Vagina (tissue), 2 donors: ENCODE data around the gene OOSP4A.

Experiments
- POLR2A ChIP-seq, 2 donors: fragments of 450-650 bp; IDR thresholded peaks; one replicate each; pipeline ENCODE4 v1.6.1; 2017; ENCODE audit warnings: antibody characterized with exemption in 2 of 2, mild to moderate bottlenecking in 2 of 2, moderate library complexity in 2 of 2
- POLR2AphosphoS5 ChIP-seq, 2 donors: sonication (generic); formaldehyde crosslinking; IDR thresholded peaks; one replicate each; pipeline ENCODE4 v1.9.0; 2017; ENCODE audit warnings: antibody characterized with exemption in 2 of 2, mild to moderate bottlenecking in 2 of 2, low read depth in 1 of 2; ENCODE audit not compliant: insufficient read depth in 1 of 2
- TF ChIP-seq, protein P1 (sequence below), 3 experiments: fragments of 450-650 bp in 2 of 3; fragments of 200-600 bp in 1 of 3; sonication (generic) in 1 of 3; IDR thresholded peaks; one replicate each; pipeline ENCODE4 v1.5.1; 2017 to 2019; ENCODE audit warnings: antibody characterized with exemption in 3 of 3, mild to moderate bottlenecking in 2 of 3, moderate library complexity in 2 of 3

GRCh38 chr11:59941091-59941490 lies 22.7 kb upstream of the OOSP4A start:
- TF ChIP-seq, protein P1, sequence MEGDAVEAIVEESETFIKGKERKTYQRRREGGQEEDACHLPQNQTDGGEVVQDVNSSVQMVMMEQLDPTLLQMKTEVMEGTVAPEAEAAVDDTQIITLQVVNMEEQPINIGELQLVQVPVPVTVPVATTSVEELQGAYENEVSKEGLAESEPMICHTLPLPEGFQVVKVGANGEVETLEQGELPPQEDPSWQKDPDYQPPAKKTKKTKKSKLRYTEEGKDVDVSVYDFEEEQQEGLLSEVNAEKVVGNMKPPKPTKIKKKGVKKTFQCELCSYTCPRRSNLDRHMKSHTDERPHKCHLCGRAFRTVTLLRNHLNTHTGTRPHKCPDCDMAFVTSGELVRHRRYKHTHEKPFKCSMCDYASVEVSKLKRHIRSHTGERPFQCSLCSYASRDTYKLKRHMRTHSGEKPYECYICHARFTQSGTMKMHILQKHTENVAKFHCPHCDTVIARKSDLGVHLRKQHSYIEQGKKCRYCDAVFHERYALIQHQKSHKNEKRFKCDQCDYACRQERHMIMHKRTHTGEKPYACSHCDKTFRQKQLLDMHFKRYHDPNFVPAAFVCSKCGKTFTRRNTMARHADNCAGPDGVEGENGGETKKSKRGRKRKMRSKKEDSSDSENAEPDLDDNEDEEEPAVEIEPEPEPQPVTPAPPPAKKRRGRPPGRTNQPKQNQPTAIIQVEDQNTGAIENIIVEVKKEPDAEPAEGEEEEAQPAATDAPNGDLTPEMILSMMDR (IDR thresholded peaks at IDR 0.05) = no peak
- TF ChIP-seq POLR2A (IDR thresholded peaks at IDR 0.05) = no peak
- TF ChIP-seq POLR2AphosphoS5 (IDR thresholded peaks at IDR 0.05; ENCODE audit: insufficient read depth in 1 of 2, low read depth in 1 of 2) = no peak
